ENCODE results near the gene SBNO1. TPM values are rescaled to one million over a fixed set of nuclear protein-coding genes. Genes with fewer than 3 reads are reported as not detected.

SBNO1 gene
- total and polyA plus RNA-seq, 5 donors from 2014 or later = 27.8 to 36.4 (median 30.7) TPM

GRCh38 chr12:123395236-123395635 is 30.6 kb upstream of the SBNO1 start:
- no peak overlapping the region for H3K4me3 ChIP-seq (ENCODE audit: low read depth, low read length)
- peak overlapping the region in 1 of 4 donors; percentile 27 for H3K4me3 Mint-ChIP-seq
- H3K9me3 ChIP-seq (ENCODE audit: control insufficient read depth in 2 of 2, low read length in 2 of 2) = no peaks in the 10 kb centered on the region
- peaks cover 32% of the 10 kb centered on the region for H3K36me3 Mint-ChIP-seq
- DNase-seq = no peak
- no peaks in the 10 kb centered on the region for H3K27me3 ChIP-seq (ENCODE audit: control insufficient read depth, insufficient read depth, low read length)
- peaks cover 10% of the 10 kb centered on the region for H3K4me1 ChIP-seq (ENCODE audit: control insufficient read depth, insufficient read depth, low read length, poor library complexity, severe bottlenecking)
- peaks cover 59% of the 10 kb centered on the region for H3K36me3 ChIP-seq (ENCODE audit: control insufficient read depth, insufficient read depth, low read length)
- no peaks in the 10 kb centered on the region for H3K9me3 Mint-ChIP-seq
- no peak overlapping the region for H3K27ac ChIP-seq (ENCODE audit: insufficient read depth, low read length, poor library complexity, severe bottlenecking)
- no peak for ATAC-seq (ENCODE audit: low read depth in 2 of 2)
- peaks cover 0 to 39% (median 20%) of the 10 kb centered on the region in 4 donors for H3K4me1 Mint-ChIP-seq
- no peaks in the 10 kb centered on the region for H3K27me3 Mint-ChIP-seq
- H3K27ac Mint-ChIP-seq = no peak overlapping the region

GRCh38 chr12:123393747-123394146 is 29.1 kb upstream of the SBNO1 start:
- Histone ChIP-seq H3K4me3 (ENCODE audit: low read depth, low read length) (no peak overlapping the region), H3K27ac (ENCODE audit: insufficient read depth, low read length, poor library complexity, severe bottlenecking) (no peak overlapping the region), H3K36me3 (ENCODE audit: control insufficient read depth, insufficient read depth, low read length) (peaks cover 51% of the 10 kb centered on the region), H3K4me1 (ENCODE audit: control insufficient read depth, insufficient read depth, low read length, poor library complexity, severe bottlenecking) (peaks cover 17% of the 10 kb centered on the region), H3K9me3 (ENCODE audit: control insufficient read depth in 2 of 2, low read length in 2 of 2) (no peaks in the 10 kb centered on the region), H3K27me3 (ENCODE audit: control insufficient read depth, insufficient read depth, low read length) (no peaks in the 10 kb centered on the region)
- H3K4me3 Mint-ChIP-seq = no peak overlapping the region
- no peaks in the 10 kb centered on the region for H3K9me3 Mint-ChIP-seq
- no peak overlapping the region for H3K27ac Mint-ChIP-seq
- peaks cover 0 to 40% (median 19%) of the 10 kb centered on the region in 4 donors for H3K4me1 Mint-ChIP-seq
- DNase-seq = no peak
- ATAC-seq (ENCODE audit: low read depth in 2 of 2) = no peak
- H3K27me3 Mint-ChIP-seq = no peaks in the 10 kb centered on the region
- peaks cover 27% of the 10 kb centered on the region for H3K36me3 Mint-ChIP-seq

GRCh38 chr12:123391546-123392343 is 27.1 kb upstream of the SBNO1 start:
- Mint-ChIP-seq H3K27ac (peak overlapping the region in 2 of 3 donors; percentile 82 to 88), H3K4me1 (peaks cover 6 to 57% (median 30%) of the 10 kb centered on the region in 4 donors), H3K36me3 (peaks cover 22% of the 10 kb centered on the region), H3K4me3 (peak overlapping the region; percentile 65 to 91 (median 84)), H3K9me3 (no peaks in the 10 kb centered on the region), H3K27me3 (no peaks in the 10 kb centered on the region)
- DNase-seq (no peak), ATAC-seq (ENCODE audit: low read depth in 2 of 2) (no peak)
- Histone ChIP-seq H3K36me3 (ENCODE audit: control insufficient read depth, insufficient read depth, low read length) (peaks cover 42% of the 10 kb centered on the region), H3K4me1 (ENCODE audit: control insufficient read depth, insufficient read depth, low read length, poor library complexity, severe bottlenecking) (peaks cover 29% of the 10 kb centered on the region), H3K27me3 (ENCODE audit: control insufficient read depth, insufficient read depth, low read length) (no peaks in the 10 kb centered on the region), H3K27ac (ENCODE audit: insufficient read depth, low read length, poor library complexity, severe bottlenecking) (no peak overlapping the region), H3K9me3 (ENCODE audit: control insufficient read depth in 2 of 2, low read length in 2 of 2) (no peaks in the 10 kb centered on the region), H3K4me3 (ENCODE audit: low read depth, low read length) (no peak overlapping the region)

DNA sequence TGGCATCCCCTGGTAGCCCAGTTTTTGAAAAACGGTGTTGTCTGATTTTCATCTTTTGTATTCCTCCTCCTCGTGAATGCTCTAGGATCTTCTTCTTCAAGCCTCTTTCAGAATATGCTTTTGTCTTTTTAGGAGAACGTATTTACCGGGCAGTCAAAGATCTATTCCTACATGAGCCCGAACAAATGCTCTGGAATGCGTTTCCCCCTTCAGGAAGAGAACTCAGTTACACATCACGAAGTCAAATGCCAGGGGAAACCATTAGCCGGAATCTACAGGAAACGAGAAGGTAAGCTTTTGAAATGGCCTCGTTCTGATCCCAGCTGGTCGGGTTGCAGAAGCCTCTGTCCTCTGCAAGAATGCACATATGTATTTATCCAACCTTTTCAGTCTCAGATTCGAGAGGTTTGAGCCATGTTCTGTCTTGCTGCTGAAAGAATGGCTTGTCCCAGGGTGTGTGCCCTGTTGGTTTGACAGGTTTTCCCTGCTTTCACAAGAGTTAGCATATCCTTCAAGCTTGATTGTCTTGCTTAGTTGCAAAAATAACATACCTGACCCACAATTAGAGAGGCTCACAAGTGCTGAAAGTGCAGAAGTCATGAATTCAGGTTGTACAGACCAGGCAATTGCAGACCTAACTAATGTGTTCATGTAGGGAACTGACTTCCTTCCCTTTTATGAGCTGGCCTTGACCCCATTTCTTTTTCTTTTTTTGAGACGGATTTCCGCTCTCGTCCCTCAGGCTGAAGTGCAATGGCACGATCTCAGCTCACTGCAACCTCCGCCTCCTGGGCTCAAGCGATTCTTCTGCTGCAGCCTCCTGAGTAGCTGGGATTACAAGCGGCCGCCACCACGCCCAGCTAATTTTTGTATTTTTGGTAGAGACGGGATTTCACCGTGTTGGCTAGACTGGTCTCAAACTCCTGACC is 26.1 kb upstream of the SBNO1 start:
- Mint-ChIP-seq H3K4me1 (peaks cover 6 to 57% (median 30%) of the 10 kb centered on the region in 4 donors), H3K27me3 (no peaks in the 10 kb centered on the region), H3K4me3 (peak overlapping the region; percentile 79 to 95 (median 90)), H3K36me3 (peaks cover 16% of the 10 kb centered on the region), H3K27ac (peak overlapping the region; percentile 88 to 95 (median 90)), H3K9me3 (no peaks in the 10 kb centered on the region)
- peak overlapping the region; percentile 16 for H3K4me3 ChIP-seq (ENCODE audit: low read depth, low read length)
- H3K4me1 ChIP-seq (ENCODE audit: control insufficient read depth, insufficient read depth, low read length, poor library complexity, severe bottlenecking) = peaks cover 29% of the 10 kb centered on the region
- no peak for ATAC-seq (ENCODE audit: low read depth in 2 of 2)
- no peaks in the 10 kb centered on the region for H3K27me3 ChIP-seq (ENCODE audit: control insufficient read depth, insufficient read depth, low read length)
- peaks cover 32% of the 10 kb centered on the region for H3K36me3 ChIP-seq (ENCODE audit: control insufficient read depth, insufficient read depth, low read length)
- H3K27ac ChIP-seq (ENCODE audit: insufficient read depth, low read length, poor library complexity, severe bottlenecking) = peak overlapping the region; percentile 41
- DNase-seq = no peak
- H3K9me3 ChIP-seq (ENCODE audit: control insufficient read depth in 2 of 2, low read length in 2 of 2) = no peaks in the 10 kb centered on the region

DNA sequence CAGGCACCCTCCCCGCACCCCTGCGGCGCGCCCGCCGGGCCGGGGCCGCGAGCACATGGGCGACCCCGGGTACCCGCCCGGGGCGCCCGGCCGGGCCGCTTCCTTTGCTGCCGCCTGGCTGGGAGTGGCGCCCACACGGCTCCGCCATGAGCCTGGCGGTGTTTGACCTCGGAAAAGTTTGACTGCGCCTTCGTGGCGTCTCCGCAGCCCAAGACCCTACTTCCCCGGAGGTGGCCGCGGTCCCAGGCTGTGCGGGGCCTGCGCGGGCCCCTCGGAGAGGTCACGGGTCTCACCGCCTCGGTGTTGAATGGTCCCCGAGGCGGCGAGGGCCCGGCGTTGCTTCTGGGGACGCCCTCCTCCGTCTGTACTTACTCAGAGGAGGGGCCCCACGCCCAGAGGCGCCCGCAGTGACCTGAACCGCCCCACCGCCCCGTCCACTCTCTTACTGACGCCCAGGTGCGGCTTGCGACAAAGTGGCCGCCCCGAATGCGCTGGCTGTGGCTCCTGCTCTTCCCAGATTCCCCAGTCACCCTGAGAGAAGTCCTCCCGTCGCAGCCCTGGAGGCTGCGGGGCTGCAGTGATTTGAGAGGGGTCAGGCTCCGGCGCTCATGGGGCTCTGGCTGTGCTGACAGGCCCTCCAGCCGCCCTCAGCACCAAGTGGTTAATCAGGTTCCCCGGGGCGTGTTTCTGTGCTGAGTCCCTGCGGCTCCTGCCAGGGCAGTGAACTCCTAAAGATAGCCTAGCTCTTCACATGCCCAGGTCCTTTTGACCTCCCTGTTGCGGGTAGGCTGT is 25.1 kb upstream of the SBNO1 start:
- peak in 2 of 3 donors; percentile 10 to 35 for DNase-seq
- Histone ChIP-seq H3K4me1 (ENCODE audit: control insufficient read depth, insufficient read depth, low read length, poor library complexity, severe bottlenecking) (peaks cover 36% of the 10 kb centered on the region), H3K9me3 (ENCODE audit: control insufficient read depth in 2 of 2, low read length in 2 of 2) (no peaks in the 10 kb centered on the region), H3K27ac (ENCODE audit: insufficient read depth, low read length, poor library complexity, severe bottlenecking) (peak overlapping the region; percentile 41), H3K36me3 (ENCODE audit: control insufficient read depth, insufficient read depth, low read length) (peaks cover 24% of the 10 kb centered on the region), H3K4me3 (ENCODE audit: low read depth, low read length) (no peak overlapping the region), H3K27me3 (ENCODE audit: control insufficient read depth, insufficient read depth, low read length) (no peaks in the 10 kb centered on the region)
- Mint-ChIP-seq H3K4me3 (peak overlapping the region; percentile 79 to 95 (median 90)), H3K27me3 (no peaks in the 10 kb centered on the region), H3K4me1 (peaks cover 6 to 52% (median 30%) of the 10 kb centered on the region in 4 donors), H3K27ac (peak overlapping the region; percentile 88 to 95 (median 90)), H3K9me3 (no peaks in the 10 kb centered on the region), H3K36me3 (peaks cover 11% of the 10 kb centered on the region)
- peak in 1 of 2 donors; percentile 14 for ATAC-seq (ENCODE audit: low read depth in 2 of 2)

DNA sequence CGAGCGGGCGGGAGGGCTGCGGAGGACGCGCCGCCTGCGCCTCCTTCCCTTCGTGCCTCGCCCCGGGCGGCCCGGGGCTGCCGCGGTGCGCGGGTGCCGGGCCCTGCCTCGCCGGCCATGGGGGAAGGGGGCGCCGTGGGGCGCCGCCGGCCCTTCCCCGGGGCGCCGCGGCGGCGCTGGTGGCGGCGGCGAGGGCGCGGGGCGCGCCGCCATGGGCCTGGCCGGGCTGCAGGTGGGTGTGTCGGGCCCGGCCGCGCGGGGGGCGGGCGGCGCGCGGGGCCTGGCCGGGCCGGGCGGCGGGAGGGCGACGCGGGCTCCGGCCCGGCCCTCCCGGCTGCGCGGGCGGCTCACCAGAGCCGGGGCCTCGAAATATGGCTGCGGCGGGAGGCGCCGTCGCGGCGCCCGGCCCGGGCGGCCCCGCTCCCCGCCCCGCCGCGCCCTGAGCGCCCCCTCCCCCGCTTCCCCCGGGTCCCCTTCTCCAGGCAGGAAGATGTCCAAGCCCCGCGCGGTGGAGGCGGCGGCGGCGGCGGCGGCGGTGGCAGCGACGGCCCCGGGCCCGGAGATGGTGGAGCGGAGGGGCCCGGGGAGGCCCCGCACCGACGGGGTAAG is 24.4 kb upstream of the SBNO1 start:
- H3K36me3 ChIP-seq (ENCODE audit: control insufficient read depth, insufficient read depth, low read length) = peaks cover 17% of the 10 kb centered on the region
- peak in 1 of 3 donors; percentile 6 for DNase-seq
- peak overlapping the region; percentile 41 for H3K27ac ChIP-seq (ENCODE audit: insufficient read depth, low read length, poor library complexity, severe bottlenecking)
- no peak overlapping the region for H3K4me3 ChIP-seq (ENCODE audit: low read depth, low read length)
- H3K36me3 Mint-ChIP-seq = peaks cover 9% of the 10 kb centered on the region
- ATAC-seq (ENCODE audit: low read depth in 2 of 2) = peak in 1 of 2 donors; percentile 54
- no peaks in the 10 kb centered on the region for H3K27me3 Mint-ChIP-seq
- H3K4me1 ChIP-seq (ENCODE audit: control insufficient read depth, insufficient read depth, low read length, poor library complexity, severe bottlenecking) = peaks cover 41% of the 10 kb centered on the region
- H3K4me3 Mint-ChIP-seq = no peak overlapping the region
- no peaks in the 10 kb centered on the region for H3K27me3 ChIP-seq (ENCODE audit: control insufficient read depth, insufficient read depth, low read length)
- no peaks in the 10 kb centered on the region for H3K9me3 Mint-ChIP-seq
- peaks cover 6 to 55% (median 31%) of the 10 kb centered on the region in 4 donors for H3K4me1 Mint-ChIP-seq
- H3K27ac Mint-ChIP-seq = no peak overlapping the region
- no peaks in the 10 kb centered on the region for H3K9me3 ChIP-seq (ENCODE audit: control insufficient read depth in 2 of 2, low read length in 2 of 2)

Measured in CD4-positive, CD25-positive, alpha-beta regulatory T cell (primary cell).